HG03520 (cell line): ENCODE data around the gene ADGRL2.
"Not testable (repeated sequence)": the region's sequence is repeated elsewhere in the genome, so short reads cannot be mapped to it uniquely, and the experiment has no call there.

Experiments used
- ATAC-seq: cut with Tn5 transposase; IDR thresholded peaks from one replicate; pipeline ENCODE4 v1.9.1; 2021; ENCODE audit warnings: mild to moderate bottlenecking, moderate library complexity; ENCODE audit not compliant: unreplicated experiment

The ADGRL2 gene

DNA sequence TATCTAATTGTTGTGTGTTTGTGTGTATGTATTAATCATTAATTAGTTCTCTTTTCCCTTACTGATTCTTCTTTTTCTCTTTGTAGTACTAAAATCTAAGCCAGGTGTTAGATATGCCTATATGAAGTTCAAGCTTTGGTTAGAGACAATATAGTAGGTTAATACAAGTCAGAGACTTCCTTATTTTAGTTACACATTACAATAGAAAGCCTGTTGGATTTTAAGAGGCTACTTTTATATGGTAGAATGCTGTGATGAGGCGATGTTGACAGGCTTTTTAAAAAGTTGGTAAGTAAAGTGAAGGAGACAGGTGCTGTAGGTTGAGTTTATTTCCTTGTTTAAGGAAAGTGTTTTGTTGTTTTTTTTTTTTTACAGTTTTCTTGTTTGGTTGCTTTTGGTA, 45.9 kb downstream of the ADGRL2 start:
- no peak for ATAC-seq

- no peak for ATAC-seq
These were observed 46.3 kb downstream of the ADGRL2 start for GRCh38 chr1:81847063-81847462.

GRCh38 chr1:81848880-81849682, 48.3 kb downstream of the ADGRL2 start:
- no peak for ATAC-seq

DNA sequence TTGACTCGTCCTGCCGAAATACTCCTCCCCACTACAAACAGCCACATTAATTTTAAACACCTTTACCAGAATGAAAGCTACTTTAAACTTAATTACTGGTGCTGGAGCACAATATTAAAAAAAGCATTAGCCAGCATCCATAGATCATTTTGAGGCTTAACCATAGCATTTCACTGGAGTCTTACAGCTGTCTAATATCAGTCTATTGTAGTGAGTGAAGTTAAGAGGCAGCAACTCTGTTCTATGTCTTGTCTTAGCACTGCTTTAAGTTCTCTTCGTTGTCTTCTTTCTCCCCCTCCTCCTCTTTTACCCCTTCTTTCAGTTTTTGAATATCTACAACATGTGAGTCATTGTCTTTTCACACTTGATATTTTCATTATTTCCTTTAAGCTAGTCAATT, 49.3 kb downstream of the ADGRL2 start:
- no peak for ATAC-seq

DNA sequence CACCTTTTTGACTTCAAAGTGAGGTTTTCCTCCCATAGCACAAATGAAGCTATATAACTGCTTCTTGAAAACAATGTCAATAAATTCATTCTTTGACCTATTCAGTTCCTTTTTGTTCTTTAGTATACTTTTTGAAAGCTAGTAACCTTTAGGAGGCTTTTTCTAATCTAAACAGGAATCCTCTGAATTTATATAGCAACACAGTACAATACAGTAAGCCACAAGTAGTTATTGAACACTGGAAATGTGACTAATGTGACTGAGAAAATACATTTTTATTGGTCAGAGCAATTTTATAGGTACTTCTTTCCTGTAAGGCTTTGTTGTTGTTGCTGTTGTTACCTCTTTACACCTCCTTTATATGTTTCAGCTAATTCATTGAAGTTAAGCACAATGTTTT, 49.8 kb downstream of the ADGRL2 start:
- ATAC-seq: no peak

DNA sequence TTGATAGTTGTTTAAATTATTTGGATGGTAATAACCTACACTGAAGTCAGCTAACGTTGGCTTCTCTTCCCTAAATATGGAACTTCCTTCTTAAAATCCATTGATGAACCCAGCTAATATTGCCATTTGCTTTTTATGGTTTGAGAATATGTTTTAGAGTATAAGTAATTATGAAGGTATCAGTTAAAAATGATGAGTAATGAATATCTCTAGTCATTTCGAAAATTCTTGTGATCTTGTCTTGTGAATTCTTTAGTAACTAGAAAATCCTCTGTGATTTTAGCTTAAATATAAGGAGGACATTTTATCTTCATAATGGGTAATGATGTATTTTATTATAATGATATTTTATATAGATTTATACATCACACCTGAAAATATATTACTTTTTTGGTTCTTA, 50.5 kb downstream of the ADGRL2 start:
- no peak for ATAC-seq

- ATAC-seq: no peak
These were observed 52.2 kb downstream of the ADGRL2 start for GRCh38 chr1:81852961-81853360.

DNA sequence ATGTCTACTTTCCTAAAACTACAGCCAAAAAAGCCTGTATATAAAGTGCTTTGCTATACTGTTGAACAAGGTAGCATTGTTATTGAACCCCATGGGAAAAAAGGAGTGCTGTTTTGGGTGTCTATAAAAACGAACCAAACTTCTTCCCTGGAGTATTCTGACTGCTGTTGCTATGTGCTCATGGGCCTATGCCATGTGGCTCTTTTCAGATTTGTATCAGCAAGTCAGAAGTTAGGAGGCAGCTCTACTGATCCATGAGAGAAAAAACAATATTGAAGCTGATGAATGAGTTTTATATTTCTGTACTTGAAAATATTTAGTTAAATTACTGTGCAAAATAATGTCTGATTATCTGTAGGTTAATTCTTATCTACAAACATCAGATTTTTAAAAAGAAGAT, 66.5 kb downstream of the ADGRL2 start:
- ATAC-seq: no peak

GRCh38 chr1:81869307-81869706, 68.6 kb downstream of the ADGRL2 start:
- no peak for ATAC-seq

DNA sequence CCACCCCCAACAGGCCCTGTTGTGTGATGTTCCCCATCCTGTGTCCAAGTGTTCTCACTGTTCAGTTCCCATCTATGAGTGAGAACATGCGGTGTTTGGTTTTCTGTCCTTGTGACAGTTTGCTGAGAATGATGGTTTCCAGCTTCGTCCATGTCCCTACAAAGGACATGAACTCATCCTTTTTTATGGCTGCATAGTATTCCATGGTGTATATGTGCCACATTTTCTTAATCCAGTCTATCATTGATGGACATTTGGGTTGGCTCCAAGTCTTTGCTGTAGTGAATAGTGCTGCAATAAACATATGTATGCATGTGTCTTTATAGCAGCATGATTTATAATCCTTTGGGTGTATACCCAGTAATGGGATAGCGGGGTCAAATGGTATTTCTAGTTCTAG, 70.4 kb downstream of the ADGRL2 start:
- not testable (repeated sequence) for ATAC-seq

DNA sequence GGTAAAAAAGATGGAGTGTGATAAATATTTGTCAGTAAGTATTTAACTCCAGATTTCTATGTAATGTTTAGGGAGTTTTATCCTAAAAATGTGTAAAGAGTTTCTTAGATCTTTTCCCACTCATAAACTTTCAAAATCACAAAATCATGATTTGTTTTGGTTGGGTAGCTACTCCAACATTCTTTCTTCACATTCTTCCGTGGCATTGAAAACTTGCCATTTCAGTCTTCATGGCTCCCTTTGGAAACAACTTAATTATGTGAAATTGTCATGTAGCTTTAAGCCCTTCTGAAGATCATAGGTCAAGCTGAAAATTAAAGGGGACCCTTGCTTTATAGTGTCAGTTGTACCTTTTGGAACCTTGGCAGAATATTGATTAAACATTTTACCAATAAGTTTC, 73.2 kb downstream of the ADGRL2 start:
- ATAC-seq: no peak

- ATAC-seq: no peak
These were observed 73.7 kb downstream of the ADGRL2 start for GRCh38 chr1:81874461-81874860.

DNA sequence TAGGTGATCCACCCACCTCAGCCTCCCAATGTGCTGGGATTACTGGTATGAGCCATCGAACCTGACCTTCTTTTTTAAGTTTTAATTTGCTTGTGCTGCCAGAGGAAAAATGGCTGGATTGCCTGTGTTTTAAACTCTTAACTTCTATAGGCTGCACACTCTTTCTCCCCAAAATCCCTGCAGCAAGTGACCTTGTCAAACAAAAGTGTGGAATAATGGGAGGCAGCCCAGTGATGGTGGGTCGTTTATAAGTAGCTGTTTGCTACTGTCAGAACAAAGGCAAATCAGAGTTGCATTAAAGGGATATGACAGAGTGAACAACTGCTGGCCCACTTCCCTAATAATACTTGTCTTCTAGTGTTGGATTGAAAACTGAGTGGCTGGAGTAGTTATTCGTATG, 74.2 kb downstream of the ADGRL2 start:
- no peak for ATAC-seq

GRCh38 chr1:81876901-81877733, 76.4 kb downstream of the ADGRL2 start:
- ATAC-seq: no peak

DNA sequence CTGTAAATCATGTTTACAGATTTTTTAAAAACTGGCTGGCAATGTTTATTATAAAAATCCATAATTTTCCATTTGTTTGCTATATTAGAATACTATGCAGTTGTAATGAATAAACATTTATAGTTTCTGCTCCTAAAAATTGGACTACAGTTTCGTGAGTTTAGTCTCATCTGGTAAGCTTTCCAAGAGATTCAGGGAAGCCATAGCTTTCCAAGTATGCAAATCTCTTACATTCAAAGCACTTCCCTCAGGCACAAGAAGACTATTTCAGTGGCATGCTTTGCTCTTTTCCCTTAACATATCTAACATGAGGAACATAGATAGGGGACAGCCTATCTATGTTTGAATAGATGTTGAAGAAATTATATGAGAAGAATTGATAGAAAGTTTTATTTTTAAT, 77.2 kb downstream of the ADGRL2 start:
- ATAC-seq: no peak

DNA sequence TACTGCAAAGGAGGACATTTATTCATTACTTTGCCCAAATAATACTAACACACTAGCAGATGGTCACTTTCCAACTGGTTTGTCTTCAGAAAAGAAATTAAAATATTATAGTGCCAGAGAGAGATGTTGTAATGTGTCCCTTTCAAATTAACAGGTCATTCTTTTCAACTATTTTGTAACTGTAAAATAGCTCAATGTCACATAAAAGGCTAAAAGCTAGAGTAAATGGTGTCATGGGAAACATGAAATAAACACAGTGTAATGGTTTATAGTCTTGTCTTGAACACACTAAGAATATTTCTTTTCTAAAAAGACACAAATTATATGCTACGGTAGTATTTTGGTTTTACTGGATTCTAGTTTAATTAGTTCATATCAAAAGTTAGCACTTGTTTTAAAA, 77.8 kb downstream of the ADGRL2 start:
- ATAC-seq: no peak

DNA sequence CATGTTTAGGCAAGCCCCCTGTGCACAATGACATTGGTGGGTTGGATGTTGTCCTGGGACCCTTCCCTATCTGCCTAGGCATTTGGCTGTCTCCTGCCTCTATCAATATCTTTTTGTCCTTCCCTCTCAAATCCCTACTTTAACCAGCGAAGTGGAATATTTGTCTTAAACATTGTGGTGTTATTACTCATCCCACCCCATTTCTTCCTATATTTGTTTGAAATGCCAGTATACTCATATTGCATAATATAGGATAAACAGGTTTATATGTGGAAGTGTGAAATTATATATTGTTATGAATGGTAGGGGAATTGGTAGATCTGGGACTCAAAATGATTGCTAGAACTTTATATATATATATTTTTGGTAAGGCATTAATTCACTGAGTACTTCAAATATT, 80.0 kb downstream of the ADGRL2 start:
- no peak for ATAC-seq

- ATAC-seq: no peak
These were observed 84.6 kb downstream of the ADGRL2 start for GRCh38 chr1:81885291-81885690.

DNA sequence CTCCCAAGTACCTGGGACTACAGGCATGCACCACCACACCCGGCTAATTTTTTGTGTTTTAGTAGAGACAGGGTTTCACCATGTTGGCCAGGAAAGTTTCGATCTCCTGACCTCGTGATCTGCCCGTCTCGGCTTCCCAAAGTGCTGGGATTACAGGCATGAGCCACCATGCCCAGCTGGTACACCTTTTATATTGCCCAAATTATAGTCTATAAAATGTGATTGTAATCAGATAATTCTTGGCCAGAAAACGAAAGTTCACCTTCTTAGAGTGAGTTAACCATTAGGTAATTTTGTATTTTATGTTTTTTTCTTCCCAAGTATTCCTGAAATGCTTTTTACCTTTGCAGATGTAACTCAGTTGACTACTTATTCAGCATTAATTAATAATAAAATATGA, 85.6 kb downstream of the ADGRL2 start:
- not testable (repeated sequence) for ATAC-seq

DNA sequence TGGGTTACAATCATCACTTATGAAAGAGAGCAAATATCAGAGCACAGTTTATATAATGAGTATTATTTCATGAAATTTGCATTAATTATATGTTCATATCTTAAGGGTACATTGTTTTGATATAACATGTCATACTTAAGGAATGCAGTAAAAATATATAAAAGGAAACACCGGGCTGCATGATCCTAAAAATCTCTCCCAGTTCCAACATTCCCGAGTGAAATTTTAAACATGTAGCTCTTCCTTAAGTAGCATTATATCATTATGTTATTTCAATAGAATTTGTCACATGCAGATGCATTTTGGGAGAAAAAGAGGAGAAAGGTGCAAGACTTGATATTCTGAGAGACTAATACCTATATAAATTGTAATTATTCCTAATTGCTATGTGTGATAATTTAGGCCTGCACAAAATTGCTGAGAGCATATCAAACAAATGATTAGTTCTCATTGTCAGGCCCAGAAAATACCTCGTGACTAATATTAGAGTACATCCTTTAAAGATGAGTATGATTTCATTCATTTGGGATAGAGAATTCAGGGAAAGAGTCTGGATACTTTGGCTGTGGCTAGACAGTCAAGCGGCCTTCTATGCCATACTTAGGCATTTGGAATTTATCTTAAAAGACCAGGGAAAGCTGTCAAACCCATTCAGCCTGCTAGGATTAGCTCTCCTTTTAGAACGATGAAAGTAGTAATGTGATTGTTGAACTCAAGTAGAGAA, 86.8 kb downstream of the ADGRL2 start:
- ATAC-seq: no peak

GRCh38 chr1:81889166-81889565, 88.4 kb downstream of the ADGRL2 start:
- ATAC-seq: no peak

DNA sequence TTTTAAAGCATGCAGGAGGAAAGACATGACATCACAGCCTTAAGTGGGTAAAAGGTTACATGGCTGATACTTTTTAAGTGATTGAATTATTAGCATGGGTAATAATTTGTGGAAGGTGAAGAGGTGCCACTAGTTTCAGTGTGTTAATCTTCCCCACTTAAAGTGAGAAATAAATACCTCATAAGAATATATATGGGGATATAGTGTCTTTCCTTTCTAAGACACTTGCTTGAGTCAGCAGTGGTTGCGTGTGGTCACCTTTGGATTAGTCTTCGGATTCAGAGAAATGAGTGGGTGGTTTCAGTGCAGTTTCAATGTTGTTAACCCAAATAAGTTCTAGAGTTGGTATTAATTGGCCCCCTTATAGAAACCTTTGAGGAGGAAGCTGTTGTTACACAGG, 94.1 kb downstream of the ADGRL2 start:
- no peak for ATAC-seq
